Urinary bladder (tissue), 4 donors: Measurements from ENCODE around the gene COX19. TPM values are rescaled to one million over a fixed set of nuclear protein-coding genes. Genes with fewer than 3 reads are reported as not detected.
"Not testable (repeated sequence)": the region's sequence is repeated elsewhere in the genome, so short reads cannot be mapped to it uniquely, and the experiment has no call there.

ENCODE experiments used
- DNase-seq: peaks from one replicate; pipeline ENCODE4 v3.0.0-alpha.2; 2015; ENCODE audit errors: extremely low spot score
- H3K27ac ChIP-seq: one replicate; pipeline ENCODE4 v1.5.1; 2013; ENCODE audit warnings: low read depth, mild to moderate bottlenecking, moderate library complexity
- H3K36me3 ChIP-seq: one replicate; pipeline ENCODE4 v1.6.1; 2013; ENCODE audit warnings: mild to moderate bottlenecking, moderate library complexity; ENCODE audit not compliant: insufficient read depth
- H3K4me1 ChIP-seq: one replicate; pipeline ENCODE4 v1.6.1; 2013; ENCODE audit warnings: mild to moderate bottlenecking, moderate library complexity; ENCODE audit not compliant: insufficient read depth
- H3K4me3 ChIP-seq: one replicate; pipeline ENCODE4 v1.5.1; 2013; ENCODE audit warnings: low read depth, low read length
- WGBS: extraction: QIAGEN DNeasy Blood & Tissue Kit; methylation state at CpG from one replicate; pipeline ENCODE4 v1.1.7; 2013; 5-methylcytosine and 5-hydroxymethylcytosine counted together
- polyA plus RNA-seq: library from polyadenylated mRNA; stranded (reverse); fragments of 200-250 nt; gene quantifications from one replicate; pipeline ENCODE4 v1.2.3, GENCODE V29; 2013
- total RNA-seq: library from RNA; depleted of rRNA; stranded (reverse); fragments of >200 nt; gene quantifications from one replicate; pipeline ENCODE4 v1.2.3, GENCODE V29; 2014
- donor health status: healthy with polysubstance abuse.
- donor health status: healthy.

Gene COX19
- total and polyA plus RNA-seq, 2 donors = 6.5 to 24.0 TPM

- no peak overlapping the region for H3K4me3 ChIP-seq
- no peak for DNase-seq
- H3K4me1 ChIP-seq = no peaks in the 10 kb centered on the region
- peaks cover 9% of the 10 kb centered on the region for H3K36me3 ChIP-seq
- H3K27ac ChIP-seq = no peak overlapping the region
- 87% methylated on average over 6 of the region's 6 CpGs for WGBS
These were observed 4.6 kb downstream of the COX19 start for GRCh38 chr7:970744-971143.

- Histone ChIP-seq H3K36me3 (peaks cover 9% of the 10 kb centered on the region), H3K4me3 (no peak overlapping the region), H3K4me1 (no peaks in the 10 kb centered on the region), H3K27ac (no peak overlapping the region)
- 91% methylated on average over 11 of the region's 11 CpGs for WGBS
- no peak for DNase-seq
These were observed 5.9 kb downstream of the COX19 start for GRCh38 chr7:969403-969802.

GRCh38 chr7:968205-969105 is 6.9 kb downstream of the COX19 start:
- no peak for DNase-seq
- H3K4me3 ChIP-seq = no peak overlapping the region
- 88% methylated on average over 24 of the region's 24 CpGs for WGBS
- H3K4me1 ChIP-seq = no peaks in the 10 kb centered on the region
- H3K27ac ChIP-seq = no peak overlapping the region
- H3K36me3 ChIP-seq = peaks cover 9% of the 10 kb centered on the region

GRCh38 chr7:967361-968082 is 7.8 kb downstream of the COX19 start:
- Histone ChIP-seq H3K27ac (no peak overlapping the region), H3K36me3 (peaks cover 9% of the 10 kb centered on the region), H3K4me1 (no peaks in the 10 kb centered on the region), H3K4me3 (no peak overlapping the region)
- 88% methylated on average over 39 of the region's 39 CpGs for WGBS
- no peak for DNase-seq

GRCh38 chr7:966291-967069 is 8.9 kb downstream of the COX19 start:
- DNase-seq = no peak
- whole genome bisulfite sequencing = 82% methylated on average over 22 of the region's 22 CpGs
- Histone ChIP-seq H3K4me1 (no peaks in the 10 kb centered on the region), H3K27ac (no peak overlapping the region), H3K4me3 (no peak overlapping the region), H3K36me3 (peaks cover 9% of the 10 kb centered on the region)

GRCh38 chr7:964401-965231 is 10.7 kb downstream of the COX19 start:
- Histone ChIP-seq H3K4me1 (no peaks in the 10 kb centered on the region), H3K36me3 (peaks cover 9% of the 10 kb centered on the region), H3K4me3 (no peak overlapping the region), H3K27ac (no peak overlapping the region)
- no peak for DNase-seq
- WGBS = 28% methylated on average over 27 of the region's 27 CpGs

- 41% methylated on average over 37 of the region's 37 CpGs for WGBS
- Histone ChIP-seq H3K4me1 (no peaks in the 10 kb centered on the region), H3K27ac (no peak overlapping the region), H3K36me3 (peaks cover 8% of the 10 kb centered on the region), H3K4me3 (no peak overlapping the region)
- DNase-seq = no peak
These were observed 11.9 kb downstream of the COX19 start for GRCh38 chr7:963236-964078.

GRCh38 chr7:962401-963081 is 12.8 kb downstream of the COX19 start:
- 88% methylated on average over 17 of the region's 17 CpGs for WGBS
- no peaks in the 10 kb centered on the region for H3K4me1 ChIP-seq
- peaks cover under 1% of the 10 kb centered on the region for H3K36me3 ChIP-seq
- DNase-seq = no peak
- H3K27ac ChIP-seq = no peak overlapping the region
- H3K4me3 ChIP-seq = no peak overlapping the region

GRCh38 chr7:961546-962400 is 13.6 kb downstream of the COX19 start:
- no peaks in the 10 kb centered on the region for H3K4me1 ChIP-seq
- no peak overlapping the region for H3K27ac ChIP-seq
- no peak overlapping the region for H3K4me3 ChIP-seq
- no peaks in the 10 kb centered on the region for H3K36me3 ChIP-seq
- 89% methylated on average over 37 of the region's 37 CpGs for WGBS
- no peak for DNase-seq

GRCh38 chr7:960972-961371 is 14.4 kb downstream of the COX19 start:
- H3K27ac ChIP-seq, H3K4me3 ChIP-seq, H3K36me3 ChIP-seq, H3K4me1 ChIP-seq, DNase-seq: not testable (repeated sequence)
- 54% methylated on average over 13 of the region's 13 CpGs for WGBS

GRCh38 chr7:960269-960871 is 15.0 kb downstream of the COX19 start:
- DNase-seq = no peak
- H3K4me3 ChIP-seq = no peak overlapping the region
- H3K27ac ChIP-seq = no peak overlapping the region
- H3K4me1 ChIP-seq = no peaks in the 10 kb centered on the region
- 62% methylated on average over 31 of the region's 31 CpGs for WGBS
- H3K36me3 ChIP-seq = no peaks in the 10 kb centered on the region
